HPDE6-E6E7 (cell line): Measurements from ENCODE around the gene CCDC91.
A peak's percentile ranks its signal among the peaks of the same experiment; 100 is the strongest.
"Not testable (repeated sequence)": the region's sequence is repeated elsewhere in the genome, so short reads cannot be mapped to it uniquely, and the experiment has no call there.

Experiments
- DNase-seq: peaks from one replicate; pipeline ENCODE4 v3.0.0; 2011; ENCODE audit warnings: missing footprints; ENCODE audit errors: extremely low spot score

Gene CCDC91

GRCh38 chr12:28184375-28184774, 5.9 kb upstream of the CCDC91 start:
- no peak for DNase-seq

- DNase-seq = no peak
These were observed 3.8 kb upstream of the CCDC91 start for GRCh38 chr12:28186500-28186899.

- no peak for DNase-seq
These were observed 404 bp upstream of the CCDC91 start for GRCh38 chr12:28189784-28190320.

- DNase-seq = peak; percentile 9
These were observed 1.1 kb downstream of the CCDC91 start for GRCh38 chr12:28191051-28192048.

GRCh38 chr12:28192125-28192524, 1.9 kb downstream of the CCDC91 start:
- DNase-seq = no peak

GRCh38 chr12:28194621-28195020, 4.4 kb downstream of the CCDC91 start:
- DNase-seq = not testable (repeated sequence)

- DNase-seq = not testable (repeated sequence)
These were observed 10.9 kb downstream of the CCDC91 start for GRCh38 chr12:28201136-28201535.

GRCh38 chr12:28202374-28203130, 12.3 kb downstream of the CCDC91 start:
- no peak for DNase-seq

GRCh38 chr12:28209782-28210181, 19.5 kb downstream of the CCDC91 start:
- DNase-seq = no peak

GRCh38 chr12:28212182-28212581, 21.9 kb downstream of the CCDC91 start:
- no peak for DNase-seq

- DNase-seq = no peak
These were observed 24.8 kb downstream of the CCDC91 start for GRCh38 chr12:28215021-28215420.

- DNase-seq = no peak
These were observed 25.8 kb downstream of the CCDC91 start for GRCh38 chr12:28216016-28216415.

GRCh38 chr12:28217805-28218204, 27.5 kb downstream of the CCDC91 start:
- no peak for DNase-seq

- no peak for DNase-seq
These were observed 28.6 kb downstream of the CCDC91 start for GRCh38 chr12:28218875-28219274.

GRCh38 chr12:28219827-28220226, 29.6 kb downstream of the CCDC91 start:
- DNase-seq = no peak

GRCh38 chr12:28222081-28222700, 31.9 kb downstream of the CCDC91 start:
- DNase-seq = no peak

GRCh38 chr12:28223025-28223554, 32.8 kb downstream of the CCDC91 start:
- DNase-seq = no peak

- DNase-seq = no peak
These were observed 33.6 kb downstream of the CCDC91 start for GRCh38 chr12:28223858-28224257.

GRCh38 chr12:28226705-28227104, 36.4 kb downstream of the CCDC91 start:
- DNase-seq = no peak

GRCh38 chr12:28227251-28227650, 37.0 kb downstream of the CCDC91 start:
- DNase-seq = no peak

- DNase-seq = no peak
These were observed 41.0 kb downstream of the CCDC91 start for GRCh38 chr12:28231248-28231647.
